ENCODE measurements around the gene SAMD3. TPM values are rescaled to one million over a fixed set of nuclear protein-coding genes. Genes with fewer than 3 reads are reported as not detected.
"Not testable (repeated sequence)": the region's sequence is repeated elsewhere in the genome, so short reads cannot be mapped to it uniquely, and the experiment has no call there.

Gene SAMD3
- total RNA-seq, 1 donor from 2014 or later = 9.1 TPM

DNA sequence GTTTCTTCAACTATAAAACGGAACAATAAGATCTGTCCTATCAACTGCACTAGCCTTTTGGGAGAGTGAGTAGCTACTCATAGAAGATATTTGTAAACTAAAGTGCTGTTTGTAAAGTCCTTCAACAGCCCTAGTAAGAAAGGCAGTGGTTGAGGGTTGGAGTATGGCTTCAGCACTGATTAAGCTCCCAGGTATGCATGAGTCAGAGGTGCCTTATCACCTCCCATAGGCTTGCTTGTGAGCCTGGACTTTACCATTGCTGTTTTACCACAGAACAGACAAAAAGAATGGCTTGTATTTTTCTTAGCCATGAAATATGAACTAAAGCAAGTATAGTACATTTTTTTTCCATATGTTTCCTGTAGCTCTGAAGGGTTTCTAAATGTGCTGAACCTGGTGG, 44.1 kb downstream of the SAMD3 start:
- DNase-seq (ENCODE audit: low spot score) = peak; percentile 32

DNA sequence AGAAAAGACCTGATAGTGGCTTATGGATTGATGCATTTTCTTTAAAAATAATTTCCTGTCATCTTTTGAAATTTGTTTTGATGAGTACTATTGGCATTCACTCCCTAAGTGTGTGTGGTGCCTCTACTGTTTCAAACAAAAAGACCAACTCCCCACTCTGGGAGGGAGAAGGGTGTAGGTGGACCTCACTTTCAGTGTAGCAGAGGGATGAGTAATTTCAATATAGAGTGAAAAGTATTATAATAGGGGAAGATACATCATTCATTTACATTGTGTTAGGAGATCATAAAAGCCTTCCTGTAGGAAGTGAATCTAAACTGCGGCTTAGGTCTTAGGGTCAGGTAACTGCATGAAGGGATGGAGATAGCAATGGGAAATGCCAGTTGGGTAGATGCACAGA, 46.4 kb downstream of the SAMD3 start:
- DNase-seq (ENCODE audit: low spot score) = no peak

DNA sequence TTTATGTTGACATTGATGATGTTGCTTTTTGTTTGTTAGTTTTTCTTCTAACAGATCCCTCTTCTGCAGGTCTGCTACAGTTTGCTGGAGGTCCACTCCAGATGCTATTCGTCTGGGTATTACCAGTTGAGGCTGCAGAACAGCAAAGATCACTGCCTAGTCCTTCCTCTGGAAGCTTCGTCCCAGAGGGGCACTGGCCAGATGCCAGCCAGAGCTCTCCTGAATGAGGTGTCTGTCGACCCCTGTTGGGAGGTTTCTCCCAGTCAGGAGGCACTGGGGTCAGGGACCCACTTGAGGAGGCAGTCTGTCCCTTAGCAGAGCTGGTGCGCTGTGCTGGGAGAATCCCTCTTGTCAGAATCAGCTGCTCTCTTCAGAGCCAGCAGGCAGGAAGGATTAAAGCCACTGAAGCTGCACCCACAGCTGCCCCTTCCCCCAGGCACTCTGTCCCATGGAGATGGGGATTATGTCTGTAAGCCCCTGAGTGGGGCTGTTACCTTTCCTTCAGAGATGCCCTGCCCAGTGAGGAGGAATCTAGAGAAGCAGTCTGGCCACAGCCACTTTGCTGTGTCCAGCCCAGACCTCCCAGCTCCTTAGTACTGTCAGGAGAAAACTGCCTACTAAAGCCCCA, 49.3 kb downstream of the SAMD3 start:
- DNase-seq (ENCODE audit: low spot score) = not testable (repeated sequence)

DNA sequence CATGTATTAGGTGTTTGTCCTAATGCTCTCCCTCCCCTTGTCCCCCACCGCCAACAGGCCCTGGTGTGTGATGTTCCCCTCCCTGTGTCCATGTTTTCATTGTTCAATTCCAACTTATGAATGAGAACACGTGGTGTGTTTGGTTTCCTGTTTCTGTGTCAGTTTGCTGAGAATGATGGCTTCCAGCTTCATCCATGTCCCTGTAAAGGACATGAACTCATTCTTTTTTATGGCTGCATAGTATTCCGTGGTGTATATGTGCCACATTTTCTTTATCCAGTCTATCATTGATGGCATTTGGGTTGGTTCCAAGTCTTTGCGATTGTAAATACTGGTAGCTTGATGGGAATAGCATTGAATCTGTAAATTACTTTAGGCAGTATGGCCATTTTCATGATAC, 52.6 kb downstream of the SAMD3 start:
- DNase-seq (ENCODE audit: low spot score) = not testable (repeated sequence)

DNA sequence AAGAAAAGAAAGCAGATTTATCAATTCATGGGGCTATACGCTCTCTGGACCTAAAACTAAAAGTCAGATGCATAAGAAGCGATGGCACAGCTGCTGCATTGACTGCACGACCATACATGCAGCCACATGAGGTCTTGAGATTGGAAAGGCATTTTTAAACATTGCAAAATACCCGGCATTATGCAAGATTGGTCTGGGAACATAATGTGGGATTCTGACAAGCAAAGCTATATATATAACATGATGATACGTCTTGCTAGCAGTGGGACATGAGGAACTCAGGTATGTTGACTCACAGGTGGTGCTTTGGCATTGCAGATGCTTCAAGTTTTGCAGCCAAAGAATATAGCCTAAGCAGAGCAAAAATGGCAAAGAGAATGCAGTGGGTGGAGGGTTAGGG, 55.1 kb downstream of the SAMD3 start:
- DNase-seq (ENCODE audit: low spot score) = peak; percentile 64

DNA sequence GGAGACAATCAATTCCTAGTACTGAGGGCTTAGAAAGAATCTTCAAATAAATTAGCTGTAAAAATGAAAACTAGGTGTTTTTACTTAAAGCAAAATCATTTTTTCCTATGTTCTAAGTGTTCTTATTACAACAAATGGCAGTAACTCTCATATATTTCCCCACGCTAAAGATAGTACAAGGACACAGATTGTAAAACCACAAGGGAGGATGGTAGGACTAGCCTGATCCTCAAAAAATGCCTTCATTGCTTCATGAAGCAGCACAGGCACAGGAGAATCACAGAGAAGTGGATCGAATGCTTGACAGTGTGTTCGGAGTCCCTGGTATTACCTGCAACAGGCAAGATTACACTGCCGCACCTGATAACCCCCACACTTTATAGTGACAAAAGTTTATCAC, 58.5 kb downstream of the SAMD3 start:
- DNase-seq (ENCODE audit: low spot score) = no peak

GRCh38 chr6:130163266-130163665, 59.5 kb downstream of the SAMD3 start:
- no peak for DNase-seq (ENCODE audit: low spot score)

- DNase-seq (ENCODE audit: low spot score) = no peak
These were observed 60.3 kb downstream of the SAMD3 start for GRCh38 chr6:130162421-130162820.

GRCh38 chr6:130161683-130162404, 60.9 kb downstream of the SAMD3 start:
- no peak for DNase-seq (ENCODE audit: low spot score)

DNA sequence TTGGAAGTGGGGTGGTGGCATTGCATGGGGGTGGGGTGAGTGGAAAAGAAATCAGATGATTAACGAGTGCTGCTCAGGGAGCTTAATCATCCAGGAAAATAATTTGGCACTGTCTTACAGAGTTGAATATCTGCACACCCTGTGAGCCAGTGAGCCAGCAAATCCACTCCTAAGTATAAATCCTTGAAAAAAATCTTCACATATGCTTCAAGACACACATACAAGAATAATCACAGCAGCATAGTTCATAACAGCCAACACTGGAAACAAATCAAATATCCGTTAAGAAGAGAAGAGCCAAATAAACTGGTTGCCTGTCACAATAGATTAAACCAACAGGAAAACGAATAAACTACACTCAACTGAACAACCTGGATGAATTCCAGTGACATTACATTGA, 62.8 kb downstream of the SAMD3 start:
- no peak for DNase-seq (ENCODE audit: low spot score)

- no peak for DNase-seq (ENCODE audit: low spot score)
These were observed 64.2 kb downstream of the SAMD3 start for GRCh38 chr6:130158548-130158947.

- DNase-seq (ENCODE audit: low spot score) = no peak
These were observed 64.7 kb downstream of the SAMD3 start for GRCh38 chr6:130158056-130158455.

GRCh38 chr6:130156908-130157307, 65.8 kb downstream of the SAMD3 start:
- DNase-seq (ENCODE audit: low spot score) = no peak

DNA sequence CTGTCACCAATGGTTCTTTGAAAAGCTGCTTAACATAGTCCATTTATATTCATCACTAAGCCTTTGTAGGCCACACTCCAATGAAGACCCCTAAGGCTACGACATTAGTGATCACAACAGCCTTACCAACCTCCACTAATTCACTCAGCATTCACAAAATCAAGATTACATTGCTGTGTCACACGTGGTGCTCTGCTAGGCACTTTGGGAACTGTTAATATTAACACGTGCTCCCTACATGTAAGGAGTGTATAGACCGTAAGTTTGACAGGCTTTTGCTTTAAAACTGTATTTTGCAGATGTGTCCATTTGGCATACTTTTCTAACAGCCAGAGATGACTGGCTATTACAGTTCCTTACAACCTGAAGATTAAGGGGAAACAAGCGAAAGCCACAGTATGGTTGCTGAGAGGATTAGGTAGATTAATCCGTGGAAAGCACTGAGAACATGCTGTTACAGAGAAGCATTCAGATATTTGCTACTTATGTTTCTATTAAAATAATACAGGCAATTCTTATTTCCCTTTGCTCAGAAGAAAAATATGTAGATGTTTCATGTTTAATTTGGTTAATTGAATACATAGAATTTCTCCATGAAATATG, 69.7 kb downstream of the SAMD3 start:
- no peak for DNase-seq (ENCODE audit: low spot score)

- DNase-seq (ENCODE audit: low spot score) = no peak
These were observed 71.8 kb downstream of the SAMD3 start for GRCh38 chr6:130150906-130151305.

- not testable (repeated sequence) for DNase-seq (ENCODE audit: low spot score)
These were observed 73.7 kb downstream of the SAMD3 start for GRCh38 chr6:130149016-130149415.

GRCh38 chr6:130148181-130148580, 74.6 kb downstream of the SAMD3 start:
- DNase-seq (ENCODE audit: low spot score) = no peak

DNA sequence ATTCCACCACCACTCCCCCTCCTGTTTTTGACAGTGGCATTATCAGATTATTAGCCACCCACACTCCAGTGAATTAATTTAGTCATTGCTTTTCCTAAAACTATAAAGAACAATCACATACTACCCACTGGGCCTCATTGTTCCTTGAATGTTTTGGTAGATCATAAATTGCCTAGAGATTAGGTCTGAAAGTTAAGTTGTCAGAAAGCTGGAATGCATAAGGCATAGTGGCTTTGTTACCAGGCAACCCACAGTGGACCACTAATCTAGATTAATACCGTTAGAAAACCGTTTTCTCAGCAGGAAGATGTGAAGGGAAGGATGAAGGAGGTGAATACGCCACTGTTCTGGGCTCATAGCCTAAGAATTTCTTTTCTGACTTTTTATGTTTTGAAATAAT, 75.6 kb downstream of the SAMD3 start:
- DNase-seq (ENCODE audit: low spot score) = peak; percentile 58

DNA sequence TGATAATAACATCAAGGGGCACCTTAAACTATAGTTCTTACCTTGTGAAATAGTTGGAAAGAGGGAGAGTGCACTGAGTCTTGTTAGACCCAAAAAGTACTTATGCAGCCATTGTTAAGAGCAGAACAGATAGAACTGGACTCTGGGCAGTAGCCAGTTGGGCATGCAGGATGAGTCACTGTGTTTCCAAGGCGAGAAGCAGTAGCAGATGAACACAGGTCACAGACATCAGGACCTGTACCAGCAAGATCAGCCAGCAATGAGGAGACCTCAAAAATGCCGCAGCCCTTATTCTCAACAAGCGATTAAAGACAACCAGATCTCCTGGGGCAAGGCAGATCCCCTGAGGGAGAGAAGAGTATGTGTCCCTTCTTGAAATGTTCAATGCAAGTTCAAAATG, 79.0 kb downstream of the SAMD3 start:
- no peak for DNase-seq (ENCODE audit: low spot score)

- no peak for DNase-seq (ENCODE audit: low spot score)
These were observed 82.7 kb downstream of the SAMD3 start for GRCh38 chr6:130140084-130140483.

DNA sequence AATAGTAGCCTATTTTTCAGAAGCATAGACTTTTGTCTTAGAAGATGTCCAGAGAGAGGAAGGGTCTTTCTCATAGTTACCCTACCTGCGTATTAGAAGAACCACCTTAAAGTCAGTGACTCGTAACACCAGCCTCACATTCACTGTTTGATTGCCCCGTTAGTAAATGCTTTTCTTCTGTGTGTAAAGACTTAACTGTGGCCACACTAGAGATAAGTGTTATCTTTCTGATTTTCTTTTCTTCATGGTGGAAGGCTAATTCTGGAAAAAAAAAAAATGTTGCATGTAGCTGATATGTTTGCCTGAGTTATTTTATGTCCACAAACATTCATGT, 83.9 kb downstream of the SAMD3 start:
- no peak for DNase-seq (ENCODE audit: low spot score)

- no peak for DNase-seq (ENCODE audit: low spot score)
These were observed 84.4 kb downstream of the SAMD3 start for GRCh38 chr6:130138116-130138908.

All from umbilical cord (tissue), 2 donors.